ENCODE measurements around the gene TNRC6A. TPM values are rescaled to one million over a fixed set of nuclear protein-coding genes. Genes with fewer than 3 reads are reported as not detected.

The TNRC6A gene
- total and polyA plus RNA-seq, 2 of the 13 experiments (the other 11 are each of a cell fraction or from before 2014, with no cell fraction given) = 30.9 to 43.6 TPM

DNA sequence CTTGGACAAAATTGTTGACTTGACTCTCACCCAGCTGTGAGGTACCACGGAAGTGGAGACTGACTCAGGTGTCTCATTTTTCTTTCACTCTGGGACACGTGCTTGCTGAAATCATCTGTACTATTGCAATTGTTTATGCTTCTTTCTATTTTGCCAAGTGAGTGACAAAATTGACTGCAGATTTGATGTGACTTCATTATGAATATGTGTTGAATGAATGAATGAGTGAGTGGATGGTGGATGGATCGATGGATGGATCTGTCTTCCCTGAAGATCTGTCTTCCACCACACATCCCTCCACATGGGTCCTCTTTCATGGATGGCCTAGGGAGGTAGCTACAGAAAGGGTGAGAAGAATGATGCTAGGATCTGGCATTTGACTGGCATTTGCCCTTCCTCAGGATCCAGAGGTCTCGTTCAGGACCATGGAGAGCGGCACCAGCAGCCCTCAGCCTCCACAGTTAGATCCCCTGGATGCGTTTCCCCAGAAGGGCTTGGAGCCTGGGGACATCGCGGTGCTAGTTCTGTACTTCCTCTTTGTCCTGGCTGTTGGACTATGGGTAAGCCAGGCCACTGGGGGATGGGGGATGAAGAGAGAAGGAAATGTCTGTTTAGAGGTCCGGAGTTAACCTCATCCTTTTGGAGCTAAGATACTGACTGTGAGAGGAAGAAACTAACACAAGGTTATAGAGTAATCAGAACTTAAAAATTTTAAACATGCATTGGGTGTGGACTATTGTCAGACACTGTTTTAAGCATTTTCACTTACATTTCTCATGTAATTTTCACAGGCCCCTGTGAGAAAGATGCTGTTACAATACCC is 129.0 kb downstream of the TNRC6A start (continued):
- TF ChIP-seq, protein P1, sequence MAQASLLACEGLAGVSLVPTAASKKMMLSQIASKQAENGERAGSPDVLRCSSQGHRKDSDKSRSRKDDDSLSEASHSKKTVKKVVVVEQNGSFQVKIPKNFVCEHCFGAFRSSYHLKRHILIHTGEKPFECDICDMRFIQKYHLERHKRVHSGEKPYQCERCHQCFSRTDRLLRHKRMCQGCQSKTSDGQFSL (CRISPR knock-in tag; IDR thresholded peaks at IDR 0.05) = no peak
- TF ChIP-seq ZNF230 (CRISPR knock-in tag; IDR thresholded peaks at IDR 0.05) = peak; percentile 91
- TF ChIP-seq, protein P2, sequence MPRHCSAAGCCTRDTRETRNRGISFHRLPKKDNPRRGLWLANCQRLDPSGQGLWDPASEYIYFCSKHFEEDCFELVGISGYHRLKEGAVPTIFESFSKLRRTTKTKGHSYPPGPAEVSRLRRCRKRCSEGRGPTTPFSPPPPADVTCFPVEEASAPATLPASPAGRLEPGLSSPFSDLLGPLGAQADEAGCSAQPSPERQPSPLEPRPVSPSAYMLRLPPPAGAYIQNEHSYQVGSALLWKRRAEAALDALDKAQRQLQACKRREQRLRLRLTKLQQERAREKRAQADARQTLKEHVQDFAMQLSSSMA (CRISPR knock-in tag; IDR thresholded peaks at IDR 0.05) = peak; percentile 78; the same call in 1 of the 2 replicates
- TF ChIP-seq SMARCC2 (IDR thresholded peaks at IDR 0.05) = no peak
- peak; percentile 19; the same call in 1 of the 2 replicates for TF ChIP-seq FOXM1 (CRISPR knock-in tag; IDR thresholded peaks at IDR 0.05)
- TF ChIP-seq NFKBIZ (CRISPR knock-in tag; IDR thresholded peaks at IDR 0.05) = peak; percentile 94
- TF ChIP-seq ATF7-NPFF (CRISPR knock-in tag; IDR thresholded peaks at IDR 0.05; ENCODE audit: low read depth) = peak; percentile 78
- TF ChIP-seq ZNF580 (CRISPR knock-in tag; IDR thresholded peaks at IDR 0.05; ENCODE audit: borderline replicate concordance, low read depth) = peak; percentile 99
- TF ChIP-seq RBAK (CRISPR knock-in tag; IDR thresholded peaks at IDR 0.05) = no peak
- peak; percentile 21; the same call in 1 of the 2 replicates for TF ChIP-seq HIC2 (CRISPR knock-in tag; IDR thresholded peaks at IDR 0.05; ENCODE audit: low read depth)
- TF ChIP-seq ZNF576 (CRISPR knock-in tag; IDR thresholded peaks at IDR 0.05) = no peak
- TF ChIP-seq, protein P3, sequence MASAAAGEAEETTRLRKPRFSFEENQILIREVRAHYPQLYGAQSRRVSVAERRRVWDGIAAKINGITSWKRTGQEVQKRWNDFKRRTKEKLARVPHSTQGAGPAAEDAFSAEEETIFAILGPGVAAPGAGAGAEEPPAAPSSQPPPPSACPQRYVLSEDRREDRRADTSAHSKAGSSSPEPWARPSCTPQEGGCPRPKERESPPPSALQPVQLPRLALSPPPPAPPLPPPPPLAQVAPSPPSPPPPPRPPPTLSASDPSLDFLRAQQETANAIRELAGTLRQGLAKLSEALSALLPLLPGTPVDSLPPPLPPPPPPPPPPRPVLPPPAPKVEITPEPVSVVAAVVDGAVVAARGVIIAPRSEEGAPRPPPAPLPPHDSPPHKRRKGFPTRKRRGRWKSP (CRISPR knock-in tag; IDR thresholded peaks at IDR 0.05) = peak; percentile 85
- TF ChIP-seq, protein P4, sequence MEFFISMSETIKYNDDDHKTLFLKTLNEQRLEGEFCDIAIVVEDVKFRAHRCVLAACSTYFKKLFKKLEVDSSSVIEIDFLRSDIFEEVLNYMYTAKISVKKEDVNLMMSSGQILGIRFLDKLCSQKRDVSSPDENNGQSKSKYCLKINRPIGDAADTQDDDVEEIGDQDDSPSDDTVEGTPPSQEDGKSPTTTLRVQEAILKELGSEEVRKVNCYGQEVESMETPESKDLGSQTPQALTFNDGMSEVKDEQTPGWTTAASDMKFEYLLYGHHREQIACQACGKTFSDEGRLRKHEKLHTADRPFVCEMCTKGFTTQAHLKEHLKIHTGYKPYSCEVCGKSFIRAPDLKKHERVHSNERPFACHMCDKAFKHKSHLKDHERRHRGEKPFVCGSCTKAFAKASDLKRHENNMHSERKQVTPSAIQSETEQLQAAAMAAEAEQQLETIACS (CRISPR knock-in tag; IDR thresholded peaks at IDR 0.05) = no peak
- TF ChIP-seq, protein P5, sequence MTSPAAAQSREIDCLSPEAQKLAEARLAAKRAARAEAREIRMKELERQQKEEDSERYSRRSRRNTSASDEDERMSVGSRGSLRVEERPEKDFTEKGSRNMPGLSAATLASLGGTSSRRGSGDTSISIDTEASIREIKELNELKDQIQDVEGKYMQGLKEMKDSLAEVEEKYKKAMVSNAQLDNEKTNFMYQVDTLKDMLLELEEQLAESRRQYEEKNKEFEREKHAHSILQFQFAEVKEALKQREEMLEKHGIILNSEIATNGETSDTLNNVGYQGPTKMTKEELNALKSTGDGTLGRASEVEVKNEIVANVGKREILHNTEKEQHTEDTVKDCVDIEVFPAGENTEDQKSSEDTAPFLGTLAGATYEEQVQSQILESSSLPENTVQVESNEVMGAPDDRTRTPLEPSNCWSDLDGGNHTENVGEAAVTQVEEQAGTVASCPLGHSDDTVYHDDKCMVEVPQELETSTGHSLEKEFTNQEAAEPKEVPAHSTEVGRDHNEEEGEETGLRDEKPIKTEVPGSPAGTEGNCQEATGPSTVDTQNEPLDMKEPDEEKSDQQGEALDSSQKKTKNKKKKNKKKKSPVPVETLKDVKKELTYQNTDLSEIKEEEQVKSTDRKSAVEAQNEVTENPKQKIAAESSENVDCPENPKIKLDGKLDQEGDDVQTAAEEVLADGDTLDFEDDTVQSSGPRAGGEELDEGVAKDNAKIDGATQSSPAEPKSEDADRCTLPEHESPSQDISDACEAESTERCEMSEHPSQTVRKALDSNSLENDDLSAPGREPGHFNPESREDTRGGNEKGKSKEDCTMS (CRISPR knock-in tag; conservative IDR thresholded peaks at IDR 0.05) = peak; percentile 97
- TF ChIP-seq ZSCAN20 (CRISPR knock-in tag; IDR thresholded peaks at IDR 0.05; ENCODE audit: borderline replicate concordance) = peak; percentile 86; the same call in 1 of the 2 replicates
- peak; percentile 93; the same call in 1 of the 2 replicates for TF ChIP-seq ZNF766 (CRISPR knock-in tag; IDR thresholded peaks at IDR 0.05; ENCODE audit: borderline replicate concordance)
- TF ChIP-seq HNF4A (CRISPR knock-in tag; IDR thresholded peaks at IDR 0.05) = no peak
- peak; percentile 55; the same call in 1 of the 2 replicates for TF ChIP-seq HMG20A (CRISPR knock-in tag; IDR thresholded peaks at IDR 0.05; ENCODE audit: borderline replicate concordance)
- TF ChIP-seq ZNF776 (CRISPR knock-in tag; IDR thresholded peaks at IDR 0.05) = peak; percentile 51; the same call in 1 of the 2 replicates
